ENCODE data around the gene FKBP1A. TPM values are rescaled to one million over a fixed set of nuclear protein-coding genes. Genes with fewer than 3 reads are reported as not detected.

Gene FKBP1A
- total and polyA plus RNA-seq, 2 of the 4 experiments (the other 2 are of a cell fraction) = 120 to 528 TPM

- Histone ChIP-seq H3K4me2 (ENCODE audit: low read depth, low read length) (no peak overlapping the region), H2AK9ac (replicated peaks; ENCODE audit: low read depth, low read length, poor library complexity) (no peak overlapping the region), H2BK20ac (ENCODE audit: low read depth, low read length) (no peak overlapping the region), H3K14ac (replicated peaks; ENCODE audit: low read depth, low read length) (no peak overlapping the region), H2BK15ac (ENCODE audit: low read depth, low read length) (no peak overlapping the region), H2AFZ (replicated peaks; ENCODE audit: low read length, poor library complexity) (no peak overlapping the region), H3K4me1 (ENCODE audit: control insufficient read depth, insufficient read depth, low read length) (peaks cover 6% of the 10 kb centered on the region), H4K91ac (ENCODE audit: insufficient read depth, low read depth, low read length) (no peak overlapping the region), H3K9me3 (ENCODE audit: control insufficient read depth, insufficient read depth, low read length) (no peaks in the 10 kb centered on the region; the same call in 1 of the 2 replicates), H2BK120ac (ENCODE audit: low read depth, low read length) (no peak overlapping the region), H3K18ac (ENCODE audit: low read depth, low read length) (no peak overlapping the region), H3K9ac (ENCODE audit: low read depth, low read length) (no peak overlapping the region), H3K4me3 (ENCODE audit: insufficient read depth, low read depth, low read length) (no peak overlapping the region), H3K9me1 (ENCODE audit: insufficient read depth, low read length) (peaks cover 5% of the 10 kb centered on the region; the same call in 1 of the 2 replicates), H3K27ac (ENCODE audit: insufficient read depth, low read length) (no peak overlapping the region), H2BK5ac (ENCODE audit: low read depth, low read length, poor library complexity, severe bottlenecking) (no peak overlapping the region), H3K23ac (ENCODE audit: low read depth, low read length) (no peak overlapping the region), H4K8ac (ENCODE audit: low read depth in 2 of 2, low read length in 2 of 2) (no peak overlapping the region), H3K4ac (ENCODE audit: low read depth, low read length) (no peak overlapping the region), H4K20me1 (ENCODE audit: insufficient read depth, low read length) (no peaks in the 10 kb centered on the region), H3K36me3 (ENCODE audit: control insufficient read depth, insufficient read depth, low read length) (no peaks in the 10 kb centered on the region), H4K5ac (ENCODE audit: low read depth, low read length) (no peak overlapping the region), H3K27me3 (ENCODE audit: control insufficient read depth, insufficient read depth, low read length) (no peaks in the 10 kb centered on the region), H3K56ac (ENCODE audit: extremely low read depth, insufficient read depth, low read length) (no peak overlapping the region), H3K79me1 (ENCODE audit: low read depth in 1 of 2, low read length in 2 of 2) (no peaks in the 10 kb centered on the region), H2AK5ac (ENCODE audit: low read depth, low read length) (no peak overlapping the region)
- dilution Hi-C loops (cut with HindIII; ENCODE audit: low sequenced_read_pairs, unreplicated experiment) = no loop called here
- in situ Hi-C loops (cut with MboI; ENCODE audit: low sequenced_read_pairs) = no loop called here
- CTCF ChIA-PET = interaction anchor here (0.6 kb wide), 1 partner anchor 509 kb away, joined by 6 read pairs; no protein-coding TSS in a partner anchor
- 59% methylated on average over 3 of the region's 7 CpGs; no CpG with 5 or more reads in 1 of the 2 experiments for whole genome bisulfite sequencing, 2 experiments (ENCODE audit: extremely low coverage in 2 of 2, insufficient read length in 1 of 2)
- no peak for TF ChIP-seq BHLHE40 (IDR thresholded peaks at IDR 0.05; ENCODE audit: low read depth, low read length)
- DNase-seq (peak; percentile 60), ATAC-seq (ENCODE audit: low read depth) (peak; percentile 27; the same call in 1 of the 2 replicates)
- BruUV-seq (replicated peaks) = no TSS peak
- POLR2A ChIA-PET (ENCODE audit: unreplicated experiment) = no interaction called here
- intact Hi-C loops (cut with micrococcal nuclease) = no loop called here
Observed at GRCh38 chr20:1402149-1402548, 9.3 kb upstream of the FKBP1A start.
